22Rv1 (cell line): ENCODE measurements around the gene NOTCH1.

Experiments
- H3K27ac ChIP-seq: fragments of 450-650 bp; 2 replicates; pipeline ENCODE4 v1.5.1; 2017
- ZFX ChIP-seq: fragments of 450-650 bp; IDR thresholded peaks from 2 replicates; pipeline ENCODE4 v1.6.1; 2017; ENCODE audit warnings: antibody characterized with exemption, borderline replicate concordance
- TF ChIP-seq, protein P1 (sequence below): fragments of 450-650 bp; IDR thresholded peaks from 2 replicates; pipeline ENCODE4 v1.5.1; 2017; ENCODE audit warnings: mild to moderate bottlenecking

Gene NOTCH1

DNA sequence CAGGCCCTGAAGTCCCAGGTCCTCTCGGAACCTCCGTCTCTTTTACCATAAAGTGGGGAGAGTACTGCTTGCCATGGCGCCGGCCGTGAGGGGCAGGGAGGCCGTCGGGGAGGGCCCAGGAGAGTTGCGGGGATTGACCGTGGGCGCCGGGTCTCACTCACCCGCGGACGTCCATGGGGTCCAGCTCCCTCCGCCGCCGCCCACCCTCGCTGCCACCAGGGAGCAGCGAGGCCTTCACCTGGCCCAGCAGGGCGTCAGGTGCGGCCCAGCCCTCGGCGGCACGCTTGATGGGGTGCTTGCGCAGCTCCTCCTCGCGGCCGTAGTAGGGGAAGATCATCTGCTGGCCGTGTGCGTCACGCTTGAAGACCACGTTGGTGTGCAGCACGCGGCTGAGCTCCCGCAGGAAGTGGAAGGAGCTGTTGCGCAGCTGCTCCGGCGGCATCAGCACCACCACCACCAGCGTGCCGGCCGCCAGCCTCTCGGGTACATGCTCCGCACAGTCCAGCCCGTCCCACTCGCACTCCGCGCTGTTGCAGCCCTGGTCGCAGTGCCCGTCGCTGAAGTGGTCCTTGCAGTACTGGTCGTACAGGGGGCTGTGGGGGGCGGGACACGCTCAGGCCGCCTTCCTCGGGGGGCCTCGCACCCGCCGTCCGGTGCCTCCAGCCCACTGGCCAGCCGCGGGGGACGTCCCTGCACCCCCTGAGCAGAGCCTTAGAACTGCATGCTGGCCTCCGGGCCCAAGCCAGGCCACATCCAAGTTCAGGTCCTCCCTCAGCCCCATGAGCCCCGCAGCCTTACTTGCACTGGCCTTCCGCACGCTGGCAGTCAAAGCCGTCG is 41.1 kb downstream of the NOTCH1 start:
- no peak overlapping the region for H3K27ac ChIP-seq
- TF ChIP-seq, protein P1, sequence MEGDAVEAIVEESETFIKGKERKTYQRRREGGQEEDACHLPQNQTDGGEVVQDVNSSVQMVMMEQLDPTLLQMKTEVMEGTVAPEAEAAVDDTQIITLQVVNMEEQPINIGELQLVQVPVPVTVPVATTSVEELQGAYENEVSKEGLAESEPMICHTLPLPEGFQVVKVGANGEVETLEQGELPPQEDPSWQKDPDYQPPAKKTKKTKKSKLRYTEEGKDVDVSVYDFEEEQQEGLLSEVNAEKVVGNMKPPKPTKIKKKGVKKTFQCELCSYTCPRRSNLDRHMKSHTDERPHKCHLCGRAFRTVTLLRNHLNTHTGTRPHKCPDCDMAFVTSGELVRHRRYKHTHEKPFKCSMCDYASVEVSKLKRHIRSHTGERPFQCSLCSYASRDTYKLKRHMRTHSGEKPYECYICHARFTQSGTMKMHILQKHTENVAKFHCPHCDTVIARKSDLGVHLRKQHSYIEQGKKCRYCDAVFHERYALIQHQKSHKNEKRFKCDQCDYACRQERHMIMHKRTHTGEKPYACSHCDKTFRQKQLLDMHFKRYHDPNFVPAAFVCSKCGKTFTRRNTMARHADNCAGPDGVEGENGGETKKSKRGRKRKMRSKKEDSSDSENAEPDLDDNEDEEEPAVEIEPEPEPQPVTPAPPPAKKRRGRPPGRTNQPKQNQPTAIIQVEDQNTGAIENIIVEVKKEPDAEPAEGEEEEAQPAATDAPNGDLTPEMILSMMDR, result no peak
- TF ChIP-seq ZFX, result no peak

DNA sequence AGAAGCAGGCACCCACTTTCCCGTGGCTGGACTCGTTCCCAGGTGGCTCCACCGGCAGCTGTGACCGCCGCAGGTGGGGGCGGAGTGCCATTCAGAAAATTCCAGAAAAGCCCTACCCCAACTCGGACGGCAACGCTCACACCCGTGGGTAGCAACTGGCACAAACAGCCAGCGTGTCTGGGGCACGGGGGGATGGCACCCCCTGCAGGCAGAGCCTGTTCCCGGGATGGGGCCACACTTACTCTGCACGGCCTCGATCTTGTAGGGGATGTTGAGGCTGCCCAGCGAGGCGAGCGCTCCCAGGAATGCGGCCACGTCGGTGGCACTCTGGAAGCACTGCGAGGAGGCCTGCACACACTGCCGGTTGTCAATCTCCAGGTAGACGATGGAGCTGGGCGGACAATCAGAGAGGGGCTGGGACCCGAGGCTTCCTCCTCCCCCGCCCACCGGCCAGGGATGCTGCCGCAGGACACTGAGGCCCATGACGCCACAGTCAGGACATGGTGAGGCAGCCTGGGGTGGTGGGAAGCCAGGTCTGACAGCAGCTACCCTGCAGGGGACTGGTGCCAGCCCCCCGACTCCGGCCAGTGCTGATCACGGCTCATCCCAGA is 42.8 kb downstream of the NOTCH1 start:
- no peak for TF ChIP-seq ZFX
- TF ChIP-seq, protein P1, result no peak
- H3K27ac ChIP-seq, result no peak overlapping the region

- no peak for TF ChIP-seq ZFX
- TF ChIP-seq, protein P1, result no peak
- no peak overlapping the region for H3K27ac ChIP-seq
Measured at GRCh38 chr9:136502196-136502595, 43.7 kb downstream of the NOTCH1 start.

DNA sequence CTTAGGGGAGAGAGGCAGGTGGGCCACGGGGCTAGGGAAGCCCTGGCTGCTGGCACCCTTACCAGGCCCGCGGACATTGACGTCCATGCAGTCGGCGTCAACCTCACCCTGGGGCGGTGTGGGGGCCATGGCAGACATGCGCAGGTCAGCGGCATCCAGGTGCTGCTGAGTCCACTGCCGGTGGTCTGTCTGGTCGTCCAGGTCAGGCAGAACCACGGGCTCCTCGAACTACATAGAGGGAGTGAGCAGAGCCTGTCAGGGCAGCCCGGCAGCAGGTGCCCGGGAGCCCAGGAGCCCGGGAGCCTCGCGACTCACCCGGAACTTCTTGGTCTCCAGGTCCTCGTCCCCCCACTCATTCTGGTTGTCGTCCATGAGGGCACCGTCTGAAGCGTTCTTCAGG is 44.2 kb downstream of the NOTCH1 start:
- no peak for TF ChIP-seq ZFX
- TF ChIP-seq, protein P1, result no peak
- H3K27ac ChIP-seq, result no peak overlapping the region

DNA sequence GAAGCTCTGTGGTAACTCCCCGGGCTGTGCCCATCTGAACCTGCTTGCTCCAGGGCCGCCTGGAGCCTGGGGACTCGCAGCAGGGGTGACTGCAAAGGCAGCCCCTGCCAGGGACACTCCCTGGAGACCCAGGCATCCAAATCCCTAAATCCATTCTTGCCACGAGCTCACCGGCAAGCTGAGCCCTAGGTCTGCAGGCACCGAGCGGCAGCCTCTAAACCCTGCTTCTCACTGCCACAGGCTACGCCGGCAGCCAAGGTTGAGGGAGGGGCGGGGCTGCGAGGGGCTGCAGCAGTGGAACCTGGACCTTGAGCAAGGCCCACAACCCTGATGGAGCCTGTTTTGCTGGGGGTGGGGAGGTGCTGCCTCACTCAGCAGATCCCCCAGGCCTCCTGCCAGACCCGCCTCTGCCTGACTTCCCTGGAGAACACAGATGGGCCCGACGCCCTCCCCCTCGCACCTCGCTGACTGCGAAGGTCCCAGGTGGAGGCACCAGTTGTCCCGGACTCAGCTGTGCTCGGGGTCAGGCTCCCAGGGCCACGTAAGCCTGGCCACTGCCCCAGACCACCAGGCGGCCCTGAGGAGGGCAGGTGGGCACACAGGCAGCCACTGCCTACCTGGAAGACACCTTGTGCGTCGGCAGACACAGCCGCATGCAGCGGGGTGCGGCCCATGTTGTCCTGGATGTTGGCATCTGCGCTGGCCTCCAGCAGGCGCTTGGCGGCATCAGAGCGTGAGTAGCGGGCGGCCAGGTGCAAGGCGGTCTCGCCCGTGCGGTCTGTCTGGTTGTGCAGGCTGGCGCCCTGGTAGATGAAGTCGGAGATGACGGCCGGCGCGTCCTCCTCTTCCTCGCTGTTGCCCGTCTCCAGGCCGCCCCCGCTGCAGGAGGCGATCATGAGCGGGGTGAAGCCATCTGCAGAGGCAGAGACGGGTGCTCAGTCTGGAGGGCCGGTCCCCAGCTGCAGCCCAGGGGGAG is 45.6 kb downstream of the NOTCH1 start:
- no peak overlapping the region for H3K27ac ChIP-seq
- TF ChIP-seq ZFX, result no peak
- TF ChIP-seq, protein P1, result no peak

- TF ChIP-seq, protein P1, result no peak
- no peak for TF ChIP-seq ZFX
- no peak overlapping the region for H3K27ac ChIP-seq
Measured at GRCh38 chr9:136499071-136499934, 46.5 kb downstream of the NOTCH1 start.
